GM12864 (cell line): ENCODE results near the gene FGF7.
"Not testable (repeated sequence)": the region's sequence is repeated elsewhere in the genome, so short reads cannot be mapped to it uniquely, and the experiment has no call there.

Experiments used
- DNase-seq: peaks from one replicate; pipeline ENCODE4 v3.0.0-alpha.2; 2011; ENCODE audit warnings: low read depth
- H3K4me3 ChIP-seq: 2 replicates; pipeline ENCODE4 v1.5.1; 2011; ENCODE audit warnings: mild to moderate bottlenecking, low read depth, low read length, control low read depth
- TF ChIP-seq, protein P1 (sequence below): IDR thresholded peaks from 2 replicates; pipeline ENCODE4 v1.5.1; 2011; ENCODE audit warnings: low read depth, mild to moderate bottlenecking, moderate library complexity, low read length, control low read depth, inconsistent platforms; ENCODE audit errors: missing control alignments

FGF7 gene

GRCh38 chr15:49492151-49492550, 69.1 kb downstream of the FGF7 start:
- H3K4me3 ChIP-seq = no peak overlapping the region
- DNase-seq = no peak
- TF ChIP-seq, protein P1, sequence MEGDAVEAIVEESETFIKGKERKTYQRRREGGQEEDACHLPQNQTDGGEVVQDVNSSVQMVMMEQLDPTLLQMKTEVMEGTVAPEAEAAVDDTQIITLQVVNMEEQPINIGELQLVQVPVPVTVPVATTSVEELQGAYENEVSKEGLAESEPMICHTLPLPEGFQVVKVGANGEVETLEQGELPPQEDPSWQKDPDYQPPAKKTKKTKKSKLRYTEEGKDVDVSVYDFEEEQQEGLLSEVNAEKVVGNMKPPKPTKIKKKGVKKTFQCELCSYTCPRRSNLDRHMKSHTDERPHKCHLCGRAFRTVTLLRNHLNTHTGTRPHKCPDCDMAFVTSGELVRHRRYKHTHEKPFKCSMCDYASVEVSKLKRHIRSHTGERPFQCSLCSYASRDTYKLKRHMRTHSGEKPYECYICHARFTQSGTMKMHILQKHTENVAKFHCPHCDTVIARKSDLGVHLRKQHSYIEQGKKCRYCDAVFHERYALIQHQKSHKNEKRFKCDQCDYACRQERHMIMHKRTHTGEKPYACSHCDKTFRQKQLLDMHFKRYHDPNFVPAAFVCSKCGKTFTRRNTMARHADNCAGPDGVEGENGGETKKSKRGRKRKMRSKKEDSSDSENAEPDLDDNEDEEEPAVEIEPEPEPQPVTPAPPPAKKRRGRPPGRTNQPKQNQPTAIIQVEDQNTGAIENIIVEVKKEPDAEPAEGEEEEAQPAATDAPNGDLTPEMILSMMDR = no peak

GRCh38 chr15:49492830-49493229, 69.8 kb downstream of the FGF7 start:
- TF ChIP-seq, protein P1 = no peak
- H3K4me3 ChIP-seq = no peak overlapping the region
- no peak for DNase-seq

DNA sequence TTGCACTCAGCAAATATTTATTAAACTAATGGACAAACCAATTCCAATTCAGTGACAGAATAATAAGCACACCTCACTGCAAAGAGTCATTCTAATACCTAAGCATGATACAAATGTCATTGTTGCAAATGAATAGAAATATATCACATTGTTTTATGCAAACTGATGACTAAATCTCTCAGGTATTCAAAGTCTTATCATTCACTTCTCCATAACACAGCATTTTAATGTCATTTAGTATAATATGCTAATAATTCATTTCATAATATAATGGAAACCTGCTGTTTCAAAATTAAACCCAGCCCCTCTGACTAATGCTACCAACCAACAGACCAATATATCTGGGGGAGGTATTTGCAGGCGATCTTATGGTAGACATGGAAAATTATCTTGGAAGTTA, 71.8 kb downstream of the FGF7 start:
- H3K4me3 ChIP-seq = no peak overlapping the region
- DNase-seq = no peak
- TF ChIP-seq, protein P1 = no peak

DNA sequence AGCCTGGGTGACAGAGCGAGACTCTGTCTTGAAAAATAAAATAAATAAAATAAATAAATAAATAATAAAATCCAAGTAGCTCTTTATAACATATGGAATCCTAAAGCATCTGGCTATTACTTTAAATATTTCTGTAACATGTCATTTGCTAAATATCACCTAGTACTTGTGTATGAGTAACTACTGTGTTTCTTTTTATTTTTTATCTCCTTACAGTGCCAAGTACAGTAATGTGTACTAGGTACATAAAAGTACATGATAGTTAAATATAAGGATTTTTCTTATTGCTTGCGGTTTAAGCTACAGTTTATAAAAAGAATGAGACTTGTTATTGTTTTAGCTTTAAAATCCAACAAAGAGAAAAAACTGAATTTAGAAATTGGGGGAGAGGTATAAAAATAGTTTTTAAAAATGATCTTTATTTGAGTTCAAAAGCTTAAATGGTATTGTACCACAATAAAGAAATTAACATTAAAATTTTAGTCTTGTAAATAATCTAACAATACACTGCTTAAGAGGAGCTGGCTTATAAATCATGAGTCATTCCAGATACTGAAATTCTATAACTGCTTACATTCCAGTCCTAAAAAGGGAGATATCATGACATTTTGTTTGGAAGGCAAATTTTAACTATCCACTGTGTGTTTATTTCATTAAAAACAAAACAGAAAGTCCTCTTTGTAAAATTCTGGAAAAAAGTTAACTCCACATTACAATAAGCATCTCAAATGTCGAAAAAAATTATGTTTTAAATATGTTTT, 73.1 kb downstream of the FGF7 start:
- TF ChIP-seq, protein P1 = no peak
- no peak for DNase-seq
- H3K4me3 ChIP-seq = no peak overlapping the region

- H3K4me3 ChIP-seq = no peak overlapping the region
- TF ChIP-seq, protein P1 = no peak
- DNase-seq = no peak
Observed at GRCh38 chr15:49501586-49501985, 78.5 kb downstream of the FGF7 start.

DNA sequence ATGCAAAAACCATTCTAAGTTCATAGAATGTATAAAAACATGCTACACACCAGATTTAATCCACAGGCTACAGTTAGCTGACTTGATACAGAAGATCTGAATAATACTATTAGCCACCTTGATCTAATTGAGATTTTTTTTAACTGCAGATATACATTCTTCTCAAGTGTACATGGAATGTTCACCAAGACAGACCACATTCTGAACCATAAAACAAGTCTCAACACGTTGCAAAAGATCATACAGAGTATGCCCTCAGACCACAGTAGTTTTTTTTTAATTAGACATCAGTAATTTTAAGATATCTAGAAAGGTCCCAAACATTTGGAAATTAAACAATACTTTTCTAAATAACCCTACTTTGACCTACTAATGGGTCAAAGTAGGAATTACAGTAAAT, 83.3 kb downstream of the FGF7 start:
- TF ChIP-seq, protein P1 = no peak
- no peak for DNase-seq
- no peak overlapping the region for H3K4me3 ChIP-seq

- H3K4me3 ChIP-seq = no peak overlapping the region
- DNase-seq = no peak
- TF ChIP-seq, protein P1 = no peak
Observed at GRCh38 chr15:49507261-49507660, 84.2 kb downstream of the FGF7 start.

DNA sequence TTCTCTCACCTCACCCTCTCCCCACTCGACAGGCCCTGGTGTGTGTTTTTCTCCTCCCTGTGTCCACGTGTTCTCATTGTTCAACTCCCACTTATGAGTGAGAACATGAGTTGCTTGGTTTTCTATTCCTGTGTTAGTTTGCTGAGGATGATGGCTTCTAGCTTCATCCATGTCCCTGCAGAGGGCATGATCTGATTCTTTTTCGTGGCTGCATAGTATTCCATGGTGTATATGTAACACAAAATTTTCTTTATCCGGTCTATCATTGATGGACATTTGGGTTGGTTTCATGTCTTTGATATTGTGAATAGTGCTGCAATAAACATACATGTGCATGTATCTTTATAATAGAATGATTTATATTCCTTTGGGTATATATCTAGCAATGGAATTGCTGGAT, 89.7 kb downstream of the FGF7 start:
- not testable (repeated sequence) for DNase-seq, H3K4me3 ChIP-seq
